Stomach (tissue), 4 donors: ENCODE results near the gene ZFP36L2.

Experiments used
- EP300 ChIP-seq: sonication (generic); formaldehyde crosslinking; IDR thresholded peaks from one replicate; pipeline ENCODE4 v1.6.1; 2017; ENCODE audit warnings: antibody characterized with exemption
- POLR2A ChIP-seq, 4 donors: fragments of 450-650 bp; IDR thresholded peaks; one replicate each; pipeline ENCODE4 v1.6.1; 2016; ENCODE audit warnings: antibody characterized with exemption in 4 of 4, control low read depth in 2 of 4, mild to moderate bottlenecking in 1 of 4, moderate library complexity in 1 of 4
- POLR2AphosphoS5 ChIP-seq, 3 donors: sonication (generic); formaldehyde crosslinking; IDR thresholded peaks; one replicate each; pipeline ENCODE4 v1.6.1; 2016; ENCODE audit warnings: antibody characterized with exemption in 3 of 3
- TF ChIP-seq, protein P1 (sequence below), 7 experiments: fragments of 450-650 bp in 4 of 7; fragments of 200-600 bp in 3 of 7; sonication (generic) in 3 of 7; IDR thresholded peaks; one replicate each; pipeline ENCODE4 v1.5.1; 2016 to 2019; ENCODE audit warnings: antibody characterized with exemption in 7 of 7, control low read depth in 2 of 7, mild to moderate bottlenecking in 1 of 7

DNA sequence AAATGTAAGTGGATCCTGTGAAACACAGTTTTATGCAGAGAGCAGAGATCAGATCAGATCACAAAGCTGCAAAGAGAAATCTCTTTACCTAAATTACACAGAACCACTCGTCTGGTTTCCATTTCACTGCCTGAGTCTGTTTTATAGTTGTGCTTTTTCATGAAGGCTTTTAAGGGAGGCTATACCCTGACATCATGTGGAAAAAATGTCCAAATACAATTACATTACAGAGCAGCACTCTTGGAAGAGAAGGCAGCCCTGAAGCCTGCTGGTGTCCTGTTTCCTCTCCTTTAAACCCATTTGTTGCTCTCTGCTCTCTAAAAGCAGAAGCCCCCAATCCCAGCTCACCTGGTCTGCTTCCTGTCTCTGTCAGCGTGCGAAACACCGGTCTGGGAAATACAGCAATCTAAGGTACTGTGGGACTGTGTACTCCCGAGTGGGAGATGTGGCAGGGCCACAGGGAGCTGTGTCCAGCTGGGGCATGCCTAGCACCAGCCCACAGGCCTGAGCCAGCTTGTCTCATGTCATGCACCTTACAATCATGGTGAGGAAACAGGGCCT, 24.8 kb upstream of the ZFP36L2 start:
- TF ChIP-seq, protein P1, sequence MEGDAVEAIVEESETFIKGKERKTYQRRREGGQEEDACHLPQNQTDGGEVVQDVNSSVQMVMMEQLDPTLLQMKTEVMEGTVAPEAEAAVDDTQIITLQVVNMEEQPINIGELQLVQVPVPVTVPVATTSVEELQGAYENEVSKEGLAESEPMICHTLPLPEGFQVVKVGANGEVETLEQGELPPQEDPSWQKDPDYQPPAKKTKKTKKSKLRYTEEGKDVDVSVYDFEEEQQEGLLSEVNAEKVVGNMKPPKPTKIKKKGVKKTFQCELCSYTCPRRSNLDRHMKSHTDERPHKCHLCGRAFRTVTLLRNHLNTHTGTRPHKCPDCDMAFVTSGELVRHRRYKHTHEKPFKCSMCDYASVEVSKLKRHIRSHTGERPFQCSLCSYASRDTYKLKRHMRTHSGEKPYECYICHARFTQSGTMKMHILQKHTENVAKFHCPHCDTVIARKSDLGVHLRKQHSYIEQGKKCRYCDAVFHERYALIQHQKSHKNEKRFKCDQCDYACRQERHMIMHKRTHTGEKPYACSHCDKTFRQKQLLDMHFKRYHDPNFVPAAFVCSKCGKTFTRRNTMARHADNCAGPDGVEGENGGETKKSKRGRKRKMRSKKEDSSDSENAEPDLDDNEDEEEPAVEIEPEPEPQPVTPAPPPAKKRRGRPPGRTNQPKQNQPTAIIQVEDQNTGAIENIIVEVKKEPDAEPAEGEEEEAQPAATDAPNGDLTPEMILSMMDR (IDR thresholded peaks at IDR 0.05), result no peak
- TF ChIP-seq POLR2A (IDR thresholded peaks at IDR 0.05), result no peak
- TF ChIP-seq POLR2AphosphoS5 (IDR thresholded peaks at IDR 0.05), result peak in 1 of 3 donors; percentile 4
- no peak for TF ChIP-seq EP300
